Cardiac ventricle fibroblast (primary cell): ENCODE results near the gene APC. TPM values are rescaled to one million over a fixed set of nuclear protein-coding genes. Genes with fewer than 3 reads are reported as not detected.

Experiments used
- total RNA-seq: library from RNA; depleted of rRNA; stranded (reverse); fragments of >200 nt; gene quantifications from 2 replicates; pipeline ENCODE4 v1.2.3, GENCODE V29; 2015

Gene APC
- 16.7 and 23.7 TPM in 2 replicates for total RNA-seq

DNA sequence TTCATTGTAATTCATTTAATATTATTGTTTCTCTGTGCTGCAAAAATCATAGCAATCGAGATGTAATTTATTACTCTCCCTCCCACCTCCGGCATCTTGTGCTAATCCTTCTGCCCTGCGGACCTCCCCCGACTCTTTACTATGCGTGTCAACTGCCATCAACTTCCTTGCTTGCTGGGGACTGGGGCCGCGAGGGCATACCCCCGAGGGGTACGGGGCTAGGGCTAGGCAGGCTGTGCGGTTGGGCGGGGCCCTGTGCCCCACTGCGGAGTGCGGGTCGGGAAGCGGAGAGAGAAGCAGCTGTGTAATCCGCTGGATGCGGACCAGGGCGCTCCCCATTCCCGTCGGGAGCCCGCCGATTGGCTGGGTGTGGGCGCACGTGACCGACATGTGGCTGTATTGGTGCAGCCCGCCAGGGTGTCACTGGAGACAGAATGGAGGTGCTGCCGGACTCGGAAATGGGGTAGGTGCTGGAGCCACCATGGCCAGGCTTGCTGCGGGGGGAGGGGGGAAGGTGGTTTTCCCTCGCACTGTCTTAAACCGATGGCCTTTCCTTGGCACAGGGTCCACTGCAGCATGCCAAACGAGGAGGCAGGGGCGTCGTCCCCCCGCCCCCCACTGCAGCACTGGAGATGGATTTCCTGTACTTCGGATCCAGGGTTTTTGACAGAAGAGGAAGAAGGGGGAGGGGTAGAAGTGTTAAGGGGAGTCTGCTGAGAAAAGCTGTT lies at the start of gene APC:
Gene APC, plus strand, starts transcription at position 423 of the 728 bp plus-strand sequence. CDS start 17,006 bp downstream, outside the sequence.

GRCh38 chr5:112860929-112861637 lies 123.4 kb downstream of the APC start, which contains the start of gene SRP19:
Gene SRP19 (plus strand): TSS chr5:112861287. CDS start chr5:112861377, 90 bp downstream.

Other genes with a start within 250 kb of the APC start
- gene SRP19, start 123.4 kb downstream of the APC start, total RNA-seq, result 54.2 and 73.3 TPM in 2 replicates
- gene REEP5, start 184.3 kb downstream of the APC start, total RNA-seq, result 43.9 and 52.4 TPM in 2 replicates
- 23.4 and 30.4 TPM in 2 replicates for gene DCP2, start 238.9 kb downstream of the APC start, total RNA-seq